IPS DF 19.7 (cell line): ENCODE data around the gene PAK1.
A peak's percentile ranks its signal among the peaks of the same experiment; 100 is the strongest.
"Not testable (repeated sequence)": the region's sequence is repeated elsewhere in the genome, so short reads cannot be mapped to it uniquely, and the experiment has no call there.

ENCODE experiments used
- DNase-seq: peaks from one replicate; pipeline ENCODE4 v3.0.0-alpha.2; 2013; ENCODE audit warnings: low read depth, low spot score

The PAK1 gene

GRCh38 chr11:77473801-77474683 lies at the start of gene PAK1:
PAK1 (minus strand) TSS chr11:77474094; CDS start chr11:77392520, 81,574 bp downstream.
- peak; percentile 82 for DNase-seq

- DNase-seq: peak; percentile 77
Measured at GRCh38 chr11:77522215-77522614, 48.3 kb upstream of the PAK1 start.

GRCh38 chr11:77519847-77520246 lies 46.0 kb upstream of the PAK1 start:
- no peak for DNase-seq

- no peak for DNase-seq
Measured at GRCh38 chr11:77518471-77518870, 44.6 kb upstream of the PAK1 start.

DNA sequence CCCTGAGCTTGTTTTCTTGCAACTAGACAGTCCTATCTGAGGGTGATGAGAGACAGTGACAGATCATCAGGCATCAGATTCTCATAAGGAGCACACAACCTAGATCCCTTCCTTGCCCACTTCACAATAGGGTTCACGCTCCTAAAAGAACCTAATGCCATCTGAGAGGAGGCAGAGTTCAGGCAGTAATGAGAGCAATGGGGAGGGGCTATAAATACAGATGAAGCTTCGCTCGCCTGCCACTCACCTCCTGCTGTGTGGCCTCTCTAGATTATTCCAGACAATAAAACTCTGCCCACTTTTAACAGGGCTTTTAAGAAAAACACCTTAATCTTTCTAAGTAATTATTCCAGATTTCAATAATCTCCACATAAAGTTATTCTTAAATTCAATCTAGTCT lies 43.9 kb upstream of the PAK1 start:
- DNase-seq: no peak

- DNase-seq: no peak
Measured at GRCh38 chr11:77517226-77517625, 43.3 kb upstream of the PAK1 start.

- no peak for DNase-seq
Measured at GRCh38 chr11:77515483-77515882, 41.6 kb upstream of the PAK1 start.

DNA sequence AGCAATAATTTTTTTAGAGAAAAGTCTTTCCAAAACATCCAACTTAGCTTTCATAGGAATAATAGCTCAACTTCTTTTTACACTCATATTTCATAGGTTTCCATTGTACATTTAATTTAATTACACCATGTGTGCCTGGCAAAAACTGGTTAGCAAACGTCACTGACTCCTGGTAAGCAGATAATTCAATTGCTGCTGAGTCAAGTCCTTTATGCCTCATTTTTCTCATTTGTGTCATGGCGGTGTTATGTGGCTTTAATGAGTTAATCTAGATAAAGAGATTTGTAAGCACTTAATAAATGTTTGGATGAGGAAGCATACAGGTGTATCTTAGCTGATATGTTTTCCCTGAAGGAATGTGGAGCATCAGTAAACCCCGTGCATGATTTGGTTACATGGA lies 41.2 kb upstream of the PAK1 start:
- DNase-seq: no peak

DNA sequence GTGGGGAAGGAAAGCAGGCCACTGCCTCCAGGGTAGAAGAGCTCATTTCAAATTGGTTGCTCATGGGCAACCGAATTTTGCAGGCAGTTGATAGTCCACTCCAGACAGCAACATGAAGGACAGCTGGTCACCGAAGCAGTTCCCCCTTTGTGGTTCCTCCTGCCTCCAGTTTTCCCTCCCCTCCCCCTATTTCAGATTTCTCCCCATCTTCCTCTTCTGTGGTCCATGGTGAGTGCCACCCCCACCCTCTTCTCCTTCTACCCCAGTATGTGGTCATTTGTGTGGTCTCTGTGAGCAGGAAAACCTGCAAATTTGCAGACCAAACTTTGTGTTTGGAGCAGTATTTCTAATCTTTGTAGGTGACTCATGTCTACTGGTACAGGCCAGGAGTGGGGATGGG lies 38.2 kb upstream of the PAK1 start:
- no peak for DNase-seq

DNA sequence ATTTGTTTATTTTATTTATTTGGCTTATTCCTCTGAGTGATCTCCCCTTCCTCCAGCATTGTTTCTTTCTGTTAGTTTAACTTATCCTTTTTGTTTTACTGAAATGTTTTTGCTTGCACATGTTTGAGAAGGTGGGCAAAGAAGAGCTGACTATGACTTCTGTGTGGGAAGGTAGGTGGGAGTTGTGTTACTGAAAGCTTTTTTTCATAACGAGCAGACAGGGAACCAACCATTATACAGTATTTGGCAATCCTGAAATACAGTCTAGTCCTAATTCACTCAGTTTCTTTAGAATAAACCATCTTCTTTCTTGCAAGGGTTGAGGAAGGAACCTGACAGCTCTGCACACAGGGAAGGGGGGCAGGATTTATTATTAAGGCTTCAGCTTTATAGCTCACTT lies 37.0 kb upstream of the PAK1 start:
- no peak for DNase-seq

GRCh38 chr11:77510095-77510494 lies 36.2 kb upstream of the PAK1 start:
- DNase-seq: no peak

DNA sequence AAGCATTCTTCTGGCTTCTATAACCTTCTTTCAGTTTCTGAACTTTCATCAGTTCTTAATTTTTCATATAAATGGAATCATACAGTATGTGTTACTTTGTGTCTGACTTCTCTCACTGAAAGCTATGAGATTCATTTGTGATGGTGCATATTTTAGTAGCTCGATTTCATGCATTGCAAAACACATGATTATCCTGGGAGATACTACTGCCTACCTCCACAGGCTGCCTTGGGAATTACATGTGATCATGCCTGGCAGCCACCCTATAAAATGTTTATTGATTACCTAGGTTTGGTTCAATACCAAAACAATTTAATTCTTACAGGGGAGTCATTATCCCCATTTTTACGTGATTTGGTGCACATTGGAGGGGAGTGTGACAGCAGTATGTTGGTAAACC lies 34.1 kb upstream of the PAK1 start:
- no peak for DNase-seq

- no peak for DNase-seq
Measured at GRCh38 chr11:77506857-77507256, 33.0 kb upstream of the PAK1 start.

GRCh38 chr11:77505956-77506355 lies 32.1 kb upstream of the PAK1 start:
- no peak for DNase-seq

DNA sequence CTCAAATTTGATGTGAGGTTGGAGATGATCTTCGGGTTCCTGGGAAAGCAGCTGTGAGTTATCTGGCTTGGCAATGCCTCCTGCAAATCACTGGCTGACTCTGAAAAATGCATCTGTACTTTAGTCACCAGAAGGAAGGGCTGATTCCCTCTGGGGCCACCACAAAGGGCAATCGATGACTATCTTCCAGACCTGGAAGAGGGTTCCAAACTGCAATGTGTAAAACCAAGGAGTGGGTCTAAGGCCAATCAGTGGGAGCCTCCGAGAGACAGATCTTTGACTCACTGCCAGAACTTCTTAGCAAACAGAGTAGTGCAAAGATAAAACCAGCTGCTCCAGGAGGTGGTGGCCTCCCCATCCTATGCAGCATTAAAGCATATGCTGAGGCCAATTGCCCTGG lies 29.1 kb upstream of the PAK1 start:
- no peak for DNase-seq

GRCh38 chr11:77502346-77502905 lies 28.5 kb upstream of the PAK1 start:
- DNase-seq: no peak

DNA sequence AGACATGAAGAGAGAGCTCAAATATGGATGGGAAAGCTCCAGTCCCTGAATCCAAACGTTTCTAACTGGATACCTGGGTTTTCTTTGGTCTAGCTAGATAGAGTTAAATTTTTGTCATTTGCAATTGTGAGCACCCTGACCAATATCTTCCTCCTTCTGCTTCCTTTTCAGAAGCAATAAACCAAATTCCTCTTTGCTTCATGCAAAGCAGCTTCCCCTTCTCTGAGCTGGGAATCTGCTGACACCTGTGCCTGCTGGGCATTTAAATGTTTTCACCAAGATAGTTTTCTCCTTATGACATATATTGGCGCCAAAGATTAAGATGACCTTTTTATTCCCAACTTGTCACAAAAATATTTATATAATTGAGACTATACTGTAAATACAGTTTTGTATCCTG lies 27.9 kb upstream of the PAK1 start:
- no peak for DNase-seq

DNA sequence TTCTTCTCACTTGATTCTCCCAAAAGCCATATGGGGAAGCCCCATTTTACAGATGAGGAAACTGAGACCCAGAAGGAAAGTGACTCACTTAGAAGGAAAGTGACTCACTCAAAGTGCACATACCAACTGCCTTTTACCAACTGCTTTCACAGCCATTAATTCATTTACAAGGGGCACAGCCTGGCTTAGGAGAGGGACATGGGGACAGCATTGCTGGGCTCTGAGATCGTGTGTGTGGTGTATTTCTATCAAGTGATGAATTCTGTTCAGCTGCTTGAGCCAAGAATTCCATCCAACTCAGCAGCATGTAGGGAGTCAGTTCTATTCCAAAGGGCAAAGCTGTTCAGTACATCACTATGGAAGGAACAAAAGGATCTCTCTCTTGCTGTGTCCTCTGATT lies 23.5 kb upstream of the PAK1 start:
- DNase-seq: no peak

GRCh38 chr11:77495526-77495925 lies 21.6 kb upstream of the PAK1 start:
- no peak for DNase-seq

GRCh38 chr11:77490035-77490434 lies 16.1 kb upstream of the PAK1 start:
- DNase-seq: not testable (repeated sequence)

GRCh38 chr11:77487790-77488189 lies 13.9 kb upstream of the PAK1 start:
- DNase-seq: no peak

GRCh38 chr11:77479746-77480352 lies 6.0 kb upstream of the PAK1 start:
- peak; percentile 80 for DNase-seq

- DNase-seq: no peak
Measured at GRCh38 chr11:77475206-77475605, 1.3 kb upstream of the PAK1 start.
